Measurements from ENCODE around the gene FLT1.

- TF ChIP-seq EZH2 (IDR thresholded peaks at IDR 0.05; ENCODE audit: borderline replicate concordance, low read length) (no peak), CTCF (IDR thresholded peaks at IDR 0.05; ENCODE audit: low read length) (no peak)
Measured at GRCh38 chr13:28297341-28297740, 197.6 kb downstream of the FLT1 start.

All from OCI-LY1 (cell line).